ENCODE data around the gene HAND2. TPM values are rescaled to one million over a fixed set of nuclear protein-coding genes. Genes with fewer than 3 reads are reported as not detected.

Gene HAND2
- total RNA-seq, 1 donor from 2014 or later, result 6.0 TPM

- intact Hi-C loops (cut with DNase I), result no loop called here
- TF ChIP-seq, protein P1, sequence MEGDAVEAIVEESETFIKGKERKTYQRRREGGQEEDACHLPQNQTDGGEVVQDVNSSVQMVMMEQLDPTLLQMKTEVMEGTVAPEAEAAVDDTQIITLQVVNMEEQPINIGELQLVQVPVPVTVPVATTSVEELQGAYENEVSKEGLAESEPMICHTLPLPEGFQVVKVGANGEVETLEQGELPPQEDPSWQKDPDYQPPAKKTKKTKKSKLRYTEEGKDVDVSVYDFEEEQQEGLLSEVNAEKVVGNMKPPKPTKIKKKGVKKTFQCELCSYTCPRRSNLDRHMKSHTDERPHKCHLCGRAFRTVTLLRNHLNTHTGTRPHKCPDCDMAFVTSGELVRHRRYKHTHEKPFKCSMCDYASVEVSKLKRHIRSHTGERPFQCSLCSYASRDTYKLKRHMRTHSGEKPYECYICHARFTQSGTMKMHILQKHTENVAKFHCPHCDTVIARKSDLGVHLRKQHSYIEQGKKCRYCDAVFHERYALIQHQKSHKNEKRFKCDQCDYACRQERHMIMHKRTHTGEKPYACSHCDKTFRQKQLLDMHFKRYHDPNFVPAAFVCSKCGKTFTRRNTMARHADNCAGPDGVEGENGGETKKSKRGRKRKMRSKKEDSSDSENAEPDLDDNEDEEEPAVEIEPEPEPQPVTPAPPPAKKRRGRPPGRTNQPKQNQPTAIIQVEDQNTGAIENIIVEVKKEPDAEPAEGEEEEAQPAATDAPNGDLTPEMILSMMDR (IDR thresholded peaks at IDR 0.05), result no peak
- no peaks in the 10 kb centered on the region for H3K9me3 ChIP-seq
- H3K4me3 ChIP-seq, result no peak overlapping the region
- H3K4me1 ChIP-seq, result peaks cover 0 to 29% of the 10 kb centered on the region in 2 donors
- no peaks in the 10 kb centered on the region for H3K36me3 ChIP-seq
- DNase-seq (ENCODE audit: low spot score in 2 of 2), result no peak
- peak overlapping the region in 1 of 2 donors; percentile 14 for H3K27ac ChIP-seq
- no peaks in the 10 kb centered on the region for H3K27me3 ChIP-seq
Measured at GRCh38 chr4:173488074-173488473, 42.0 kb downstream of the HAND2 start.

GRCh38 chr4:173486714-173487392 lies 43.2 kb downstream of the HAND2 start:
- TF ChIP-seq, protein P1 (IDR thresholded peaks at IDR 0.05), result no peak
- intact Hi-C loops (cut with DNase I), result no loop called here
- H3K27ac ChIP-seq, result peak overlapping the region; percentile 32 to 69
- peaks cover 0 to 29% of the 10 kb centered on the region in 2 donors for H3K4me1 ChIP-seq
- no peaks in the 10 kb centered on the region for H3K9me3 ChIP-seq
- DNase-seq (ENCODE audit: low spot score in 2 of 2), result no peak
- no peak overlapping the region for H3K4me3 ChIP-seq
- no peaks in the 10 kb centered on the region for H3K36me3 ChIP-seq
- H3K27me3 ChIP-seq, result no peaks in the 10 kb centered on the region

DNA sequence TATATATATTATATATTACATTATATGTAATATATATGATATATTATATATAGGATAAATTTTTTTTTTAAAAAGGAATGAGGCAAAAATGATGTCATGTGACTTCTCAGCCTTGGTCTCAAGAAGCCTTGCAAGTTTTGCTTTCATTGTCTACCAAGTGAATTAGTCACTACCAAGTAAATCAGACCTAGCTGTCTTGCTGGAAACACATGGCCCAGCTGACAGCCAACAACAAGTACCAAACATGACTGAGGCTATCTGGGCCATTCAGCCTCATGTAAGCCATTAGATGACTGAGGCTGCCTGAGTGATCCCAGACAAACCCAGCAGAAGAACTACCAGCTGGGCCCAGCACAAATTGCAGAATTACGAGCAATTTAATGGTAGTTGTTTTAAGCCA lies 44.9 kb downstream of the HAND2 start:
- peaks cover 0 to 17% of the 10 kb centered on the region in 2 donors for H3K4me1 ChIP-seq
- no peaks in the 10 kb centered on the region for H3K27me3 ChIP-seq
- no peak overlapping the region for H3K4me3 ChIP-seq
- TF ChIP-seq, protein P1 (IDR thresholded peaks at IDR 0.05), result no peak
- peak in 1 of 2 donors; percentile 79 for DNase-seq (ENCODE audit: low spot score in 2 of 2)
- H3K27ac ChIP-seq, result peak overlapping the region in 1 of 2 donors; percentile 32
- H3K36me3 ChIP-seq, result no peaks in the 10 kb centered on the region
- H3K9me3 ChIP-seq, result no peaks in the 10 kb centered on the region
- intact Hi-C loops (cut with DNase I), result no loop called here

DNA sequence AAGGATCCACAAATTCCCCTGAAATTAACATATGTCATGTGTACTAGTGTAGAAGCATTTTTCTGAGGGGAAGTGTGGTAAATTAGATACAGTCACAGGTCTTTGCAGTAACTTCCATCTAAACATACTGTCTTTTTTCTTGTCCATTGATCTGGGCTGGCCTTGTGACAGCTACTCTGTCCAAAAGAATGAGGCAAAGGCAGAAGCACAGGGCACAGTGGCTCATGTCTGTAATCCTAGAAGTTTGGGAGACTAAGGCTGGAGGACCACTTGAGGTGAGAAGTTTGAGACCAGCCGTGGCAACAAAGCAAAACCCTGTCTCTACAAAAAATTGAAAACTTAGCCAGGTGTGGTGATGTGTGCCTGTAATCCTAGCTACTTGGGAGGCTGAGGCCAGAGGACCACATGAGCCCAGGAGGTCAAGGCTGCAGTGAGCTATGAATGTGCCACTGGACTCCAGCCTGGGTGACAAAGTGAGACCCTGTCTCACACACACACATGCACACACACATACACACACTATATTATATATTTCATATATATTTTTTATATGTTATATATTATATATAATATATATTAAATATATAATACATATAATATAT lies 47.6 kb downstream of the HAND2 start:
- TF ChIP-seq, protein P1 (IDR thresholded peaks at IDR 0.05), result no peak
- Histone ChIP-seq H3K36me3 (no peaks in the 10 kb centered on the region), H3K9me3 (no peaks in the 10 kb centered on the region), H3K27me3 (no peaks in the 10 kb centered on the region), H3K27ac (peak overlapping the region in 1 of 2 donors; percentile 34), H3K4me3 (no peak overlapping the region), H3K4me1 (peaks cover 0 to 22% of the 10 kb centered on the region in 2 donors)
- intact Hi-C loops (cut with DNase I), result no loop called here
- no peak for DNase-seq (ENCODE audit: low spot score in 2 of 2)

- H3K36me3 ChIP-seq, result no peaks in the 10 kb centered on the region
- TF ChIP-seq, protein P1 (IDR thresholded peaks at IDR 0.05), result no peak
- no peaks in the 10 kb centered on the region for H3K9me3 ChIP-seq
- DNase-seq (ENCODE audit: low spot score in 2 of 2), result no peak
- H3K4me1 ChIP-seq, result peaks cover 0 to 9% of the 10 kb centered on the region in 2 donors
- no peaks in the 10 kb centered on the region for H3K27me3 ChIP-seq
- peak overlapping the region; percentile 69 for H3K27ac ChIP-seq
- intact Hi-C loops (cut with DNase I), result loop anchor here (5.0 kb wide), 1 partner anchor 52 kb away; no protein-coding TSS in a partner anchor
- H3K4me3 ChIP-seq, result peak overlapping the region in 1 of 2 donors; percentile 35
Measured at GRCh38 chr4:173478913-173479283, 51.1 kb downstream of the HAND2 start.

Data from ascending aorta (tissue), 2 donors.